ENCODE measurements around the gene PTPRE.
"Not testable (repeated sequence)": the region's sequence is repeated elsewhere in the genome, so short reads cannot be mapped to it uniquely, and the experiment has no call there.

The PTPRE gene

DNA sequence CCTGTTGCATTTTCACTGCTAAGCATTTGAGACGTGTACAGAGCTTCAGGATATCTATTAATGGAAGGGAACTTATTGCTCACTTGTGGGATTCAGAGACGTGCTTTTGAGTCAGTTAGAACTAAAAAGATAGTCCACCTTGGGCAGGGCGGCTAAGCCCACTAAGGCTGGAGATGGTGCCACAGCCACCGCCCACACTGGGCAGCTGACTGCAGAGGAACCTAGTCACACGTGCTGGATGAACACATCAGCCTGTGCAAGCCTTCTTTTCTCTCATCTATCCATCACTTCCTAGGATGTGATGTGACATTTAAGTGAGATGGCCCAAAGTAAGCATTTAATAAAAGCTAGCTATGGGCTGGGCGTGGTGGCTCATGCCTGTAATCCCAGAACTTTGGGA lies 78.0 kb downstream of the PTPRE start:
- FAIRE-seq = no peak

DNA sequence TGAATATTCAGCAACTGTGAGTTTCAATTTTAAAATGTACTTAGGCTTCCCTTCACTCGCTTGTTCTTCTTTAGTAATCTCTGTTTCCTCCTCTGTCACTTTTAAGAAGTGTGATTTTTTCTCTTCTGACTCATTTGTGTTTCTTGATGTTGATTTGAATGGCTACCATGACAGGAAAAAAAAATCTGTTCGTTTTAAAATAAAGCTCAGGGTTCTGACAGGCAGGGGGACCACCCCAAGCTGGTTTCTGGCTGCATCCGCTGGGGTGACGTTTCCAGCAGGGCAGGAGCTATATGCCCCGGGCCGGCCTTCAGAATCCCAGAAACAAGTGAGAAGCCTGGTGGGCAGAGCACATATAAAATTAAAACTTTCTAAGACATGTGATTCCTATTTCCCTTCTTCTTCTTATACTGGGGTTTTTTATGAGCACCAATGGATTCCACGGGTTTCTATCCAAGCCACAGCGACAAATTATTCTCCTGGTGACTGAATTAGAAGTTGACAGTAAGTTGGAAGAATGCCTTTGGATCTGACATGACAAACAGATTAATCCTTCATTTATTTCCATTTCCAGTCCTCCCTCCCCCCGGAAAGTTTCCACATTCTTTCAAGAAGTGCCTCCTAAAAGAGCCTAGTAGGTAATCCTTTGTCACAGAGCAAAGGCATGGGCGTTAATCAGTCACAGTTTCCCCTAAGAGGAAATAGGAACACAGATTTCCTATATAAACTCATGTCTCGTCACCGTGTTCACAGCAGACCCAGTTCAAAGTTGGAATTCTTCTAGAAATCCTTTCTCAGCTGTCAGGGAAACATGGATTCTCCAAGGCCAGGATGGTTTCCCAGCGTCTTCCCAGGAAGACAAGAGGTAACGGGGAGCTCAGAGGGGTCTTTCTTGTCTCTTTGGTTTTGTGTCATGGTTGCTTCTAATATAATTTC lies 79.9 kb downstream of the PTPRE start:
- FAIRE-seq = no peak

DNA sequence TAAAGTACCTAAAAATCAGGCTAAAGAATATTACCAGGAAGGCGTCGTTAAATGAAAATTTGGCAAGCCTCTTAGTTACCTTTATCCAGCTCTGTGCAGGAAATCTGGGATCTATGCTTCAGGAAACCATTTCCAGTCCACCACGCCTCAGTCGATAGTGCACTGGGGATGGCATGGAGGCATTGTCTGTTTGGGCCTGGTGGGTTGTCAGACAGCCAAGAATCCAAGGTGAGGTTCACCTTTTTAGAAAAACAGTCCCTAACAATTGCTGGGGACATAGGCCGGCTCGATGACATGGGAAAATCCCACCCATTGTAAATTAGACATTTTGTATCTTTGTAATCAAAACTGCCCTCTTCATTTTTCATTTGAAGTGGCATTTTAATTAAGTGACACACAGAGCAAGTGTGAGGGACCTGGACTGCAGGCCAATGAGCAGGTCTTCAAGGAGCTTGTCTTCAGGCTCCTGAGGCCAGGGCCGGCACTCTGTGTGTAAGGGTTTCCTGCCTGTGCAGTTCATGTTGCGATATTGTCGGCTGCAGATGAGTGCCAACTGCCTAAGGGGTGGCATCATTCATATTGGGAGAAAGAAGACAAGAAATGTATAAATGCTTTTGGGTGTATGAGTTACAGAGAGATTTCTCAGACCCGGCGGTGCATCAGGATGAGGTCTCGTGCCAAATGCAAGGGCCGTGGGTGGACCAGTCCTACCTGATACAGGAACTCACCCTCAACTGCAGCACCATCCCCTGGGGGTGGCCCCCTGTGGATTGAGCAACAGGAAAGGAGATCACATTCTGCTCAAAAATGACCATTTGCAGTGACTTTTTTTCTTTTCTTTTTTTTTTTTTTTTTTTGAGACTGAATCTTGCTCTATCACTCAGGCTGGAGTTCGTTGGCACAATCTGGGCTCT lies 80.8 kb downstream of the PTPRE start:
- no peak for FAIRE-seq

- no peak for FAIRE-seq
These were observed 82.6 kb downstream of the PTPRE start for GRCh38 chr10:127989481-127990012.

- not testable (repeated sequence) for FAIRE-seq
These were observed 83.4 kb downstream of the PTPRE start for GRCh38 chr10:127990132-127990788.

- no peak for FAIRE-seq
These were observed 84.1 kb downstream of the PTPRE start for GRCh38 chr10:127990846-127991542.

GRCh38 chr10:127991543-127992255 lies 84.8 kb downstream of the PTPRE start:
- no peak for FAIRE-seq

DNA sequence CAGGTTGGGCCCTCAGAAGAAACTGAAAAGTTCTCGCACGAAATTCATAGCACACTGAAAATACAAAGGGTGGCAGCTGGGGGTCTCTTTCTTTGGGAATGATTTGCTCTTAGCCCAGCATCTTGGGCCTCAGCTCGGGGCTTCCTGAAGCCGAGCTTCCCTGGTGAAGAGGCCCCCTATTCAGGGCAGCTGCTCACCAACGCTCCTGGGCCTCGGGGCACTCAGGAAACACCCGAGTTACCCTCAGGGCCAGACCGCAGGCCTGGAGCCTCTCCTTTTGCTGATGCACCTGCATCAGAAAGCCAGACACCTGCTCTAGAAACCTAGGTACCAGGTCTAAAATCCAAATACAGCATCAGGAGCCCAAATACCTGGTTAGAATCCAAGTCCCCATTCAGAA lies 85.5 kb downstream of the PTPRE start:
- no peak for FAIRE-seq

DNA sequence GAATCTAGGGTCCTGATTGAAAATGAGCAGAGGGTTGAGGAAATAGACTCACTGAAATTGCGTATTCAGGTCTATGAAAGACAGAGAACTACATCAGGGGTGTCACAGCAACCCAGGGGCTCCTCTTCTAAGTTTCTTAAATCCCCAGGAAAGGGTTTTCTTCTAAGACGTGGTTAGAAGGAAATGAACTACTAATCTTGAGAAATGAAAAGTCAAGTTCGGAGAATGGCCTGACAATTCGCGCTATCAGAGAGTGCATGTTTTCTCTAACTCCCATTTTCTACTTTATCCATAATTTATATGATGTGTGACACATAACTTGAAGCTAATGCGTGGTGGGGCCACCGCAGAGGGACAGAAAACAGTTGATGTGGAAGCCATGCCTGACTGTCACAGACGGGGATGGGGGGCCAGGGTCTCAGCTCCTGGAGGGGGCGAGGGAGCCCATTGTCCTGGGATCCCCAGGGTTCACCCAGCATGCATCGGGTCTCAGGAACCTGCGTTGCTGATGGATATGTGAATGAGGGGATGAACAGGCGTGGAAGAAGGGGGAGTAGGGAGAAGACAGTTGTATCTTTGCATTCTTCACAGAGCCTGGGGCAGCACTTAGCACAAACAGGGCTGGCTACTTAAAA lies 86.3 kb downstream of the PTPRE start:
- FAIRE-seq = no peak

- FAIRE-seq = no peak
These were observed 89.0 kb downstream of the PTPRE start for GRCh38 chr10:127995939-127996338.

GRCh38 chr10:127996586-127996985 lies 89.7 kb downstream of the PTPRE start:
- no peak for FAIRE-seq

DNA sequence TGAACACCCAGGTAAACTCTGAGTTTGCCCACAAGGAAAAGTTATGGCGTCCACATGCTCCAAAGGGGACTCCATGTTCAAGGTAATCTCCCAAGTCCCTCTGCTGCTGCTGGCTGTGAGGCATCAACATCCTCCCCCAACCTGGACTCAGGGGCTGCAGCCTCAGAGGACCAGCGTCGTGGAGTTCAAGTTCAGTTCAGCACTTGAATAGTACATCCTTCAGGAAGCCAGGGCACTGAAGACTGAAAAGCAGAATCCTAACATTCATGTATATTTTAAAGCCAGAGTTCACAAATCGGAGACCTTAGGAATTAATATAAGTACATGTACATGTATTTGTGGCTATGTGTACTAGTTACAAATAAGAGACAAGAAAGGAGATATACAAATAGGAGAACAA lies 90.4 kb downstream of the PTPRE start:
- no peak for FAIRE-seq

GRCh38 chr10:127997937-127998336 lies 91.0 kb downstream of the PTPRE start:
- FAIRE-seq = no peak

GRCh38 chr10:127998501-127999144 lies 91.7 kb downstream of the PTPRE start:
- FAIRE-seq = no peak

DNA sequence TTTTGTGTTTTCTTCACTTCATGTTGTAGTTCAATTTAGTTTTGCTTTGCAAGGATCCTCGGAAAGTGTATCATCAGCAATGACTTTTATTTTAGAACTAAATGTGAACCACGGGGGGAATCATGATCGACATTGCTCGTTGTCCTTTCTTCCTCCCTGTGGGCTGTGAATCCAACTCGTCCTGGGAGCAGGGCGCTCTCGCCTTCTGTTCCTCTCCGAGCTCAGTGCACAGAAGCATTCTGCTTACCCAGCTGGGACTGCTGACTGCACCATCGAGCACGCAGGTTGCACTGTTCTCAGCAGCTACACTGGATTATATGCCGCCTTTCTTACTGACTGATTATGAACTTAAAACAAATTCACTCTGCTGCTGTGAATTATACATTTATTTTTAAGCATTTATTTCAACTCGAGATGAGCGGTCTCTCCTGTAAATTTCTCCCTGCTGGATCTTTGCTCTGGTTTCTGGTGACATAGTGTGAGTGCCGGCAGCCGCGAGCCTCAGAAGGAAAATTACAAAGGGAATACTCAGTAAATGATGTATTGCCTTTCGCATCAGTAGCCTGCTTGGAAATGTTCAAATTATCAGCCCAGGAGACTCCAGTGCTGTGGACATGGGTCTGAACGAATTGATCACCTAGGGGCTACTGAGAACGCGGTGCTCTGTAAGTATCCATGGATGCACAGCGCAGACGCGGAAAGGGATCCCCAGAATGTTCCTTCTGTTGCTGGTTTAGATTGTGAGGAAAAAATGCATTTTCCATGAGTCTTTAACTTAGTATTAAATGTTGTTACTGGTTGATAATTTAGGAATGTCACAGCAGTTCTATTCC lies 92.6 kb downstream of the PTPRE start:
- FAIRE-seq = no peak

DNA sequence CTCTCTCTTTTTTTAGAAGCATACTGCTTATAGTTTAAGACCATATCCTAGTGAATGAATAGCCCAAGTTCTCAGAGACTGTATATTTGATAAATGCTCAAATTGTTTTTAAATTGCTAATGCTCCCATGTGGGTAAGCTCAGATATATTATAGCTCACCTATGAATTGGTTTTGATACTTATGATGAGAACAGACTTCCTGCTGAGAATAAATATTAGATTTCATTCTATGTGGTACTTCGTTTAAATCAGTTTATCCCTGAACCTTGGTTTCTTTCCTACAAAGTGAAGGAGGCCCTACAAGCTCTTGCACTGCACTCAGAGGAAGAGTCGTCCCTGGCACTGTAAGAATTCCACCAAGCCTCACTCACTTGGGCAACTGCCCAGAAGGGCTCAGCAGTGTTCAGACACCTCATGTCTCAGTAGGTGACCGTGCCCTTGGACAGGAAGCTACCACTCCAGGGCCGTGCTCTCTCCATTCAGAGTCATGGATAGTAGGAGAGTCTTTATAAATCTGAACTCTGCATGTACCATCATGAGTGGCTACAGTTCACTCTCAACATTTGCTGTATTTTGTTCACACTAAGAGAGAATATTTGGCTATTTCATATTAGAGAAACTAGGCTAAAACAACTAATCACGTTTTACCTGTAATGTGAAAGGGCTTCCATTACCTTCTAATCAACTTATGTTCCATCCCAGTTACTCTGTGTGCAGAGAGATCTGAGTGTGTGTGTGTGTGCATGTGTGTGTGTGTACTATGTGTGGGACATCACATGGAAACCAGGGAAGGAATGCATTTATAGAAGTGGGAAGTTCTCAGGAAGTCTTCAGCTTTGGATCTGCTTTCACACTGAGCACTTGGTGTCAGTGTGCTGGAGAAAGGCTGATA lies 93.8 kb downstream of the PTPRE start:
- no peak for FAIRE-seq

GRCh38 chr10:128001363-128001745 lies 94.5 kb downstream of the PTPRE start:
- FAIRE-seq = no peak

DNA sequence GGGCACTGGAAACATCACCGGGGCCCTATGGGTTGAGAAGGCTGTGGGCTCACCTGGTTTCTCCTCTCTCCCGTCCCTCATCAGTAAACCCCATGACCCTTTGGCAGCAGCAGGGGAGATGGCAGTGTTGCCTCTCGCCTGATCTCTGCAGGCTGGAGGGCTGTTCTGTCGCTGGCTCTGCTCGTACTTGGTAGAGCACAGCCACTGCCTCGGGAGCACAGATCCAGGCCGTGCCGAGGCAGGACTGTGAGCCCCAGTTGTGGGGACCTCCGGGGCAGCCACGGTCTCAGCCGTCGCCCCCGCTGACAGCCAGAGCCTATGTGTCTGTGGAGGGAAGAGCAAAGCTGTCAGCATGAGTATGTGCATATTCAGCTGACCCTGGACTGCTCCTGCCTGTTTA lies 94.9 kb downstream of the PTPRE start:
- FAIRE-seq = no peak

DNA sequence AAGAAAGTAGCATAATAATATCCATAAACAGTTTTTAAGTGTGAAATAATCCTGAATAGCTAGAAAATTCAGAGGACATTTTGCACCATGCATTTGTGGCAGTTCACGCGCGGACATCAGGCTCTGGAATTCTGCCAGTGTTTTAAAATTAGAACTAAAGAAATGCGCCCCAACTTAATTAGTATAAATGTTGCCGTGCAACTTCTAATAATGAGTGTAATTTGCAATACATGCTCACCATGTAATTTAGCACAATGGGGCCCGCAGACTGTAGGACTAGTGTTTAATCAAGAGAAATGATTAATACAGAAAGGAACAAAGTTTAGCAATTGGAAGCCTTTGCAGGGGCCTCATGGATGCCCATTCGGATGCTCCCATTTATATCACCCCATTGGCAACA lies 96.6 kb downstream of the PTPRE start:
- FAIRE-seq = no peak
